ENCODE data around the gene CERK. TPM values are rescaled to one million over a fixed set of nuclear protein-coding genes. Genes with fewer than 3 reads are reported as not detected.

CERK gene
- total RNA-seq, 1 donor from 2014 or later: 67.5 TPM

DNA sequence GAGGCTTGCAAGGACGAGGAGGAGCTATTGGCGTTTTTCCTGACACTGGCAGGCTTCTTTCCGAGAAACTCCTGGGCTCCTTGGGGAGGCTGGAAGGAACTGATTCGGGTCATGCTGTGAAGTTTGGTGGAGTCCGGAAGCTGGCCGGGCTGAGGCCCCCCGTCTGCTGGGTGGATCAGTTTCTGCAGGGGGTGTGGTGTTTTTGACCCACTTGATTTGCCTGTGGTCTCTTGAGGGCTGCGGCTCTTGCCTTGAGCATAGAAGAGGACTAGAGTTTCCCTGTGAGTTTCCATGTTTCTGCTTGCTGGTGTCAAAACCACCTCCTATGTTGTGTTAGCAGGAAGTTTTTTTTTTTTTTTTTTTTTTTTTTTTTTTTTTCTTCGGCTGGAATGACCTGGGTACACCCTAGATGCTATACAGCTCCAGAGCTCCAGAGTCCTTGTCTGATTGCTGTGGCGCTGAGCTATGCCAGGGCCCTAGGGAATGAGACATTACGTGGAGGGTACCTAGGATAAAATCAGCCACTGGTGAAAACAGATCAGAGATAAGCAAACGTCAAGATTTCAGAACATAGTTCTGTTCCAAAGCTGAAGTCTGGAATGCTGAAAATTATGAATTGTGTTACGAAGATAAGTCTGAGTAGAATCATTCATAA lies 25.1 kb upstream of the CERK start:
- peak overlapping the region; percentile 98 for H3K4me3 Mint-ChIP-seq
- TF ChIP-seq, protein P1, sequence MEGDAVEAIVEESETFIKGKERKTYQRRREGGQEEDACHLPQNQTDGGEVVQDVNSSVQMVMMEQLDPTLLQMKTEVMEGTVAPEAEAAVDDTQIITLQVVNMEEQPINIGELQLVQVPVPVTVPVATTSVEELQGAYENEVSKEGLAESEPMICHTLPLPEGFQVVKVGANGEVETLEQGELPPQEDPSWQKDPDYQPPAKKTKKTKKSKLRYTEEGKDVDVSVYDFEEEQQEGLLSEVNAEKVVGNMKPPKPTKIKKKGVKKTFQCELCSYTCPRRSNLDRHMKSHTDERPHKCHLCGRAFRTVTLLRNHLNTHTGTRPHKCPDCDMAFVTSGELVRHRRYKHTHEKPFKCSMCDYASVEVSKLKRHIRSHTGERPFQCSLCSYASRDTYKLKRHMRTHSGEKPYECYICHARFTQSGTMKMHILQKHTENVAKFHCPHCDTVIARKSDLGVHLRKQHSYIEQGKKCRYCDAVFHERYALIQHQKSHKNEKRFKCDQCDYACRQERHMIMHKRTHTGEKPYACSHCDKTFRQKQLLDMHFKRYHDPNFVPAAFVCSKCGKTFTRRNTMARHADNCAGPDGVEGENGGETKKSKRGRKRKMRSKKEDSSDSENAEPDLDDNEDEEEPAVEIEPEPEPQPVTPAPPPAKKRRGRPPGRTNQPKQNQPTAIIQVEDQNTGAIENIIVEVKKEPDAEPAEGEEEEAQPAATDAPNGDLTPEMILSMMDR (conservative IDR thresholded peaks at IDR 0.05): no peak
- H3K27ac Mint-ChIP-seq: peak overlapping the region; percentile 97
- peaks cover 36% of the 10 kb centered on the region for H3K4me1 Mint-ChIP-seq (ENCODE audit: unreplicated experiment)
- DNase-seq (ENCODE audit: extremely low spot score, unreplicated experiment): no peak
- H3K36me3 Mint-ChIP-seq: no peaks in the 10 kb centered on the region
- no peaks in the 10 kb centered on the region for H3K27me3 Mint-ChIP-seq
- H3K9me3 Mint-ChIP-seq: no peaks in the 10 kb centered on the region

DNA sequence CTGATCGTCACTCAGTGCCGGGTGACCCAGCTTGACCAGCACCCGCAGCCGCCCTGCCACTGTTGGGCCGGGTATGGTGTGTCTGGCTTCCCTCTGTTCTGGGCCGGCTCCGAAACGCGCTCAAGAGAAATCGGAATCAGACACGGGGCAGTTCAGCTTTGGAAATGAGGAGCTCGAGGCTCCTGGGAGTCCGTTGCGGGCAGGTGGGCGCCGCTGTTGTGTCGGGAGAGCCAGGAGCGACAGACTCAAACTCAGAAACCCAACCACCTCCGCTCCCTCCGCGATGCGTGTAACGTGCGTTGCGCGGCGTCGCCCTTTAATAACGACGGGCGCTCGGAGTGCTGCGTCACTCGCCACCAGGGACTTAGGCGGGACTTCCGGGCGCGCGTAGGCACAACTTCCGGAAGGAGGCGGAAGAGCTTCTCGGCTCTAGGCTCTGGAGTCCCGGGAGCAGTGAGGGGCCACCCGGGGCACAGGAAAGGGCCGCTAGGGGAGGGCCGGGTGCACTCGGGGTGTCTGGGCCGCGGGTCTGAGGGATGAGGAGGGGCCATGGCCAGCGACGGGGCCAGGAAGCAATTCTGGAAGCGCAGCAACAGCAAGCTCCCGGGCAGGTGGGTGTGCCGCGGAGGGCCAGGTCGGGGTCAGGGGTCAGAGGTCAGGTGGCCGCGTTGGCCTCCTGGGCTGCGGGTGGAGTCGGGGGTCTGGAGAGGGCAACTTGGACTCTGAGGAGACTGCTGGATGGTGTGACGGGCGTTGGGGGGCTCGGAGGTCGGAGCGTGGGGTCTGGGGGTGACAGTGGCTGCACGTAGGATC lies 24.4 kb upstream of the CERK start, which contains the start of gene TBC1D22A:
Gene TBC1D22A (plus strand): TSS at position 413 of the 813 bp plus-strand sequence. CDS start 137 bp downstream, at position 550.
- peak; percentile 94 for DNase-seq (ENCODE audit: extremely low spot score, unreplicated experiment)
- no peaks in the 10 kb centered on the region for H3K36me3 Mint-ChIP-seq

DNA sequence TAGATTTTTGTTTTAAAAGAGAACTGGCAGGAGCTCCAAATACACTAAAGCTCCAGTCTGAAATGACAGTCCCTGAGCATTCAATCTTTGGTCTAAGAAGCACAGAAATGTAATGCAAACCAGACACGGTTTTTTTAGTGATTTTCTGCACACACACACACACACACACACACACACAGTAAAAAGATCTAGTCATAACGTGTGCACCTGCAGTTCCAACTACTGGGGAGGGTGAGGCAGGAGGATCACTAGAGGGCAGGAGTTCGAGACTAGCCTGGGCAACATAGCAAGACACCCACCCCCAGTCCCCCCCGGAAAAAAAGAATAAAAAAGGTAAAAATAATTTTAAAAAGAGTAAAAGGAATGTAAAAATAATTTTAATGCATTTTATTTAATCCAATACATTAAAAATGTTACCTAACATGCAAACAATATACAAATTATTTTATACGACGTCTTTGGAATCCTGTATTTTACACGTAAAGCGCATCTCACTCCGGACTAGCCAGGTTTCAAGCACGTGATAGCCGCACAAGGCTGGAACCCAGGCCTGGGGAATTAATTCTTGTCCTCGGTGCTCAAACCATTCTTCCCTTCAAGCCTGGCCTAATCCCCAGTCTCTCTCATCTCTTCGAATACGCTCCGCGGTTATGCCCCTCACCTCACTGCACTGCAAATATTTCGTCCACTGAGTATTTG lies 23.6 kb upstream of the CERK start:
- Mint-ChIP-seq H3K36me3 (peaks cover under 1% of the 10 kb centered on the region), H3K9me3 (peaks cover under 1% of the 10 kb centered on the region), H3K4me1 (ENCODE audit: unreplicated experiment) (peaks cover 24% of the 10 kb centered on the region), H3K27me3 (no peaks in the 10 kb centered on the region), H3K4me3 (peak overlapping the region; percentile 98), H3K27ac (peak overlapping the region; percentile 97)
- TF ChIP-seq, protein P1 (conservative IDR thresholded peaks at IDR 0.05): no peak
- no peak for DNase-seq (ENCODE audit: extremely low spot score, unreplicated experiment)

More for the DNA sequence above, 24.4 kb upstream of the CERK start, which contains the start of gene TBC1D22A:
- Mint-ChIP-seq H3K4me1 (ENCODE audit: unreplicated experiment) (peaks cover 30% of the 10 kb centered on the region), H3K27me3 (no peaks in the 10 kb centered on the region), H3K27ac (peak within 1 kb of the TSS; percentile 97), H3K4me3 (peak within 1 kb of the TSS; percentile 98), H3K9me3 (no peaks in the 10 kb centered on the region)
- TF ChIP-seq, protein P1 (conservative IDR thresholded peaks at IDR 0.05): no peak

DNA sequence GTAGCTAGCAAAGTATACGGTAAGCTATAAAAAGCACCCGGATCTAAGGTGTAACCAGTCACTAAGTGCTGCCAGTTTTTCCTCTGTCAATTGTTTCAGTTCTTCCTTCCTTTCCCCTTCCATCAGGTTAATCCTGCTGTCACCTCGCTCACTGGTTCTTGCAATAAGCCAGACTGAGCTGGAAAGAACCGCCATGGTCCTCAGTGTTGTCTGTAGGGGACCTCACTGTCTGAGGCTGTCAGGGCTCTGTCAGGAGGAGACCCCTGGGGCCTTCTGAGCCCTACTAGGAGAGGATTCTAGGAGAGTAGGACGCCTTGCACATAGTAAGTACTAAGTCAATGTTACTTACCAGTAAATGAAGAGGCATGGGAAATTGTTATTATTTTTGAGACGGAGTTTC lies 23.0 kb upstream of the CERK start:
- Mint-ChIP-seq H3K36me3 (peaks cover 4% of the 10 kb centered on the region), H3K27ac (peak overlapping the region; percentile 97), H3K9me3 (peaks cover 5% of the 10 kb centered on the region), H3K27me3 (no peaks in the 10 kb centered on the region), H3K4me1 (ENCODE audit: unreplicated experiment) (peaks cover 24% of the 10 kb centered on the region), H3K4me3 (peak overlapping the region; percentile 98)
- no peak for DNase-seq (ENCODE audit: extremely low spot score, unreplicated experiment)
- TF ChIP-seq, protein P1 (conservative IDR thresholded peaks at IDR 0.05): no peak

DNA sequence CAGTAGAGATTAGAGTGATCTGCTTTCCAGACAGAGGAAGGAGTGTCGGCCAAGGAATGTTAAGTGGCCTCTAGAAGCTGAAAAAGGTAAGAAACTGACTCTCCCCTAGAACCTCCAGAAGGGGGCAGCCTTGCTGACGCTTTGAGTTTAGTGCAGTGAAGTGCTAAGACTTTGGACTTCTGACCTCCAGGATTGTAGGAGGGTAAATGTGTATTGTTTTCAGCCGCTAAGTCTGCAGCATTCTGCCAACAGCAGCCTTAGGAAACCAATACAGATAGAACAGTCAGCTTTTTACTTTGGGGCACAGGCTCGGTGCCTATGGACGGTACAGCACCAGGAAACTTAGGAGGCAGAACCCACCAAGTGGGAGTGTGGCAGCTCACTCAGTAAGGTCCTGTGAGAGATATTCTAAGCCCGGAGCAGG lies 20.8 kb upstream of the CERK start:
- H3K4me3 Mint-ChIP-seq: peak overlapping the region; percentile 67
- H3K36me3 Mint-ChIP-seq: peaks cover 4% of the 10 kb centered on the region
- DNase-seq (ENCODE audit: extremely low spot score, unreplicated experiment): no peak
- TF ChIP-seq, protein P1 (conservative IDR thresholded peaks at IDR 0.05): peak; percentile 77
- H3K27ac Mint-ChIP-seq: peak overlapping the region; percentile 84
- H3K9me3 Mint-ChIP-seq: peaks cover 5% of the 10 kb centered on the region
- no peaks in the 10 kb centered on the region for H3K27me3 Mint-ChIP-seq
- peaks cover 21% of the 10 kb centered on the region for H3K4me1 Mint-ChIP-seq (ENCODE audit: unreplicated experiment)
